OCI-LY3 (cell line): ENCODE data around the gene MACROD2.

Source experiments
- CTCF ChIP-seq: fragments of 200-600, 300-600 bp; sonication (generic); IDR thresholded peaks from 2 replicates; pipeline ENCODE4 v1.5.1; 2014; ENCODE audit warnings: antibody characterized with exemption, low read length, low read depth
- EZH2phosphoT487 ChIP-seq: fragments of 200-600 bp; shearing (Covaris generic); IDR thresholded peaks from 2 replicates; pipeline ENCODE4 v1.6.1; 2018; ENCODE audit warnings: antibody characterized with exemption, mixed run types, low read depth

GRCh38 chr20:13984211-13984610, 11.1 kb upstream of the MACROD2 start:
- no peak for TF ChIP-seq CTCF
- TF ChIP-seq EZH2phosphoT487: no peak
